T-cell (primary cell): ENCODE results near the gene FOXL1. TPM values are rescaled to one million over a fixed set of nuclear protein-coding genes. Genes with fewer than 3 reads are reported as not detected.

Experiments
- ATAC-seq, 4 experiments: fragments of 200-7000 bp in 3 of 4; fragments of 150-1000 bp in 1 of 4; cut with Tn5 transposase; replicated peaks in 1 of 4; 1 replicate in 3 of 4; 2 replicates in 1 of 4; pipeline ENCODE4 v1.10.0; 2021; ENCODE audit warnings: moderate library complexity in 3 of 4, mild to moderate bottlenecking in 2 of 4, moderate number of reproducible peaks in 1 of 4
- CTCF ChIA-PET, 2 donors: fragments of 300-600 bp; sonication (Branson Sonifier 250); formaldehyde crosslinking; loops; one replicate each; lab custom pipeline; 2022; ENCODE audit warnings: antibody characterized with exemption in 2 of 2; lab: Charles Lee
- POLR2A ChIA-PET, 2 donors: fragments of 300-600 bp; sonication (Branson Sonifier 250); formaldehyde crosslinking; loops; one replicate each; lab custom pipeline; 2022; ENCODE audit warnings: antibody characterized with exemption in 2 of 2; lab: Charles Lee
- DNase-seq, 35 experiments: peaks; one replicate each; pipeline versions ENCODE4 v3.0.0 to v3.0.0-alpha.2; 2013 to 2023
- H3K27ac ChIP-seq: one replicate; pipeline ENCODE4 v1.5.1; 2013; ENCODE audit warnings: low read length
- H3K27me3 ChIP-seq, 2 experiments: replicated peaks in 1 of 2; 1 replicate in 1 of 2; 2 replicates in 1 of 2; pipeline versions ENCODE4 v1.6.1 to v1.7.0; 2013; ENCODE audit warnings: low read length in 1 of 2, mixed read lengths in 1 of 2; ENCODE audit not compliant: control insufficient read depth in 2 of 2, insufficient read depth in 2 of 2; ENCODE audit errors: extremely low read depth in 1 of 2
- H3K36me3 ChIP-seq, 2 donors: 1 replicate in 1 of 2; 2 replicates in 1 of 2; pipeline versions ENCODE4 v1.6.1 to v1.7.0; 2013; ENCODE audit warnings: low read length in 1 of 2; ENCODE audit not compliant: control insufficient read depth in 2 of 2, insufficient read depth in 1 of 2; ENCODE audit errors: extremely low read depth in 1 of 2
- H3K4me1 ChIP-seq, 2 experiments: 1 replicate in 1 of 2; 2 replicates in 1 of 2; pipeline versions ENCODE4 v1.6.1 to v1.7.0; 2013; ENCODE audit warnings: low read length in 2 of 2, mixed read lengths in 1 of 2; ENCODE audit not compliant: insufficient read depth in 2 of 2, control insufficient read depth in 1 of 2; ENCODE audit errors: extremely low read depth in 1 of 2
- H3K4me3 ChIP-seq, 2 donors: 1 replicate in 1 of 2; 2 replicates in 1 of 2; pipeline versions ENCODE4 v1.5.1 to v1.7.0; 2013; ENCODE audit warnings: mild to moderate bottlenecking in 2 of 2, low read length in 1 of 2, moderate library complexity in 1 of 2; ENCODE audit not compliant: control insufficient read depth in 1 of 2; ENCODE audit errors: extremely low read depth in 1 of 2
- H3K9me3 ChIP-seq: 2 replicates; pipeline ENCODE4 v1.7.0; 2013
- H3K27ac Mint-ChIP-seq, 2 donors: one replicate each; pipeline ENCODE4 v1.8.0; 2020 to 2021; ENCODE audit warnings: mild to moderate bottlenecking in 2 of 2, mixed read lengths in 2 of 2
- H3K27me3 Mint-ChIP-seq, 2 donors: one replicate each; pipeline ENCODE4 v1.8.0; 2021 to 2022; ENCODE audit warnings: mixed read lengths in 2 of 2
- H3K36me3 Mint-ChIP-seq: one replicate; pipeline ENCODE4 v1.8.0; 2021; ENCODE audit warnings: mixed read lengths
- H3K4me1 Mint-ChIP-seq, 3 donors: one replicate each; pipeline ENCODE4 v1.8.0; 2020 to 2022; ENCODE audit warnings: mixed read lengths in 3 of 3, mild to moderate bottlenecking in 1 of 3
- H3K4me3 Mint-ChIP-seq, 3 donors: one replicate each; pipeline ENCODE4 v1.8.0; 2020 to 2022; ENCODE audit warnings: mild to moderate bottlenecking in 3 of 3, mixed read lengths in 3 of 3, moderate library complexity in 3 of 3
- H3K9me3 Mint-ChIP-seq, 3 donors: one replicate each; pipeline ENCODE4 v1.8.0; 2020 to 2022; ENCODE audit warnings: mixed read lengths in 3 of 3
- WGBS: methylation state at CpG from one replicate; pipeline ENCODE4 v1.1.5; 2013; ENCODE audit warnings: missing lambda C conversion rate; ENCODE audit not compliant: insufficient coverage; 5-methylcytosine and 5-hydroxymethylcytosine counted together
- total RNA-seq, 35 experiments: library from RNA in 6 of 35; stranded (reverse) in 6 of 35; fragments of 120-200 nt in 1 of 35; gene quantifications; one replicate each; pipeline versions ENCODE4 v1.2.1 to v1.2.4 and lab custom pipeline; 2013 to 2026

FOXL1 gene
- total RNA-seq, 5 donors from 2014 or later (not counting 1 experiment from before 2014, with no cell fraction given), result not detected

GRCh38 chr16:86609115-86609514 lies 30.8 kb downstream of the FOXL1 start:
- ChIA-PET POLR2A (no interaction called here), CTCF (no interaction called here)
- no peaks in the 10 kb centered on the region for H3K9me3 Mint-ChIP-seq
- no peak overlapping the region for H3K4me3 Mint-ChIP-seq
- H3K27me3 Mint-ChIP-seq, result peaks cover 13 to 18% of the 10 kb centered on the region in 2 donors
- Histone ChIP-seq H3K9me3 (no peaks in the 10 kb centered on the region), H3K27ac (no peak overlapping the region), H3K4me1 (peaks cover 0 to 8% of the 10 kb centered on the region in 2 experiments), H3K36me3 (no peaks in the 10 kb centered on the region), H3K4me3 (no peak overlapping the region), H3K27me3 (peaks cover 0 to 22% of the 10 kb centered on the region in 2 experiments)
- H3K27ac Mint-ChIP-seq, result no peak overlapping the region
- no peaks in the 10 kb centered on the region for H3K36me3 Mint-ChIP-seq
- DNase-seq, result no peak
- peaks cover 11 to 13% (median 12%) of the 10 kb centered on the region in 3 donors for H3K4me1 Mint-ChIP-seq
- 93% methylated on average over 2 of the region's 6 CpGs for WGBS
- ATAC-seq, result no peak

DNA sequence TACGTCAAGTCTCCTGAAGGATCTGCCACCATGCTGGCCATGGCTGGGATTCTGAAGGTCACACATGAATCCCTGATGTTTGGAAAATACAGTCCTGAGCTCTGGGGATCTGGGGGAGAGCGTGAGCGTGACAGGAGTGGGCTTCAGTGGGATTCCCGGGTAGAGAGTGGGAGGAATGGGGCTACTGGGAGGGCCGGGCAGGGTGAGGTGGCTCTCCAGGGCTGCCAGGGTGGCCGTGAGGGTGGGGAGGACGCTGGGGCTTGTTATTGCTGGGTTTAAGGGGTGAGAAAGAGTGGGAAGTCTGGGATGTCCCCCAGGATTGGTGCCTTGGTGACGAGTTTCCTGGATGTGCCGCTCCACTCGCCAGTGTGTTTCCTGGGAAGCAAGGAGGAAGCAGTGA lies 31.3 kb downstream of the FOXL1 start:
- Histone ChIP-seq H3K27me3 (peaks cover 0 to 18% of the 10 kb centered on the region in 2 experiments), H3K27ac (no peak overlapping the region), H3K4me3 (no peak overlapping the region), H3K4me1 (peaks cover 0 to 3% of the 10 kb centered on the region in 2 experiments), H3K36me3 (no peaks in the 10 kb centered on the region), H3K9me3 (no peaks in the 10 kb centered on the region)
- H3K9me3 Mint-ChIP-seq, result no peaks in the 10 kb centered on the region
- no peaks in the 10 kb centered on the region for H3K36me3 Mint-ChIP-seq
- no peak overlapping the region for H3K27ac Mint-ChIP-seq
- H3K4me3 Mint-ChIP-seq, result no peak overlapping the region
- POLR2A ChIA-PET, result no interaction called here
- peaks cover 10 to 14% of the 10 kb centered on the region in 2 donors for H3K27me3 Mint-ChIP-seq
- WGBS, result 67% methylated on average over 7 of the region's 10 CpGs
- no peak for DNase-seq
- no peak for ATAC-seq
- H3K4me1 Mint-ChIP-seq, result peaks cover 5 to 9% (median 7%) of the 10 kb centered on the region in 3 donors
- CTCF ChIA-PET, result no interaction called here

- CTCF ChIA-PET, result no interaction called here
- Mint-ChIP-seq H3K9me3 (no peaks in the 10 kb centered on the region), H3K27ac (no peak overlapping the region), H3K36me3 (no peaks in the 10 kb centered on the region), H3K4me1 (no peaks in the 10 kb centered on the region), H3K4me3 (no peak overlapping the region), H3K27me3 (peaks cover 10 to 12% of the 10 kb centered on the region in 2 donors)
- no peak for DNase-seq
- Histone ChIP-seq H3K27me3 (peaks cover 0 to 21% of the 10 kb centered on the region in 2 experiments), H3K36me3 (no peaks in the 10 kb centered on the region), H3K4me3 (no peak overlapping the region), H3K27ac (no peak overlapping the region), H3K4me1 (no peaks in the 10 kb centered on the region), H3K9me3 (no peaks in the 10 kb centered on the region)
- no peak for ATAC-seq
- WGBS, result 69% methylated on average over 14 of the region's 18 CpGs
- POLR2A ChIA-PET, result no interaction called here
These were observed 32.6 kb downstream of the FOXL1 start for GRCh38 chr16:86610779-86611524.

- Histone ChIP-seq H3K4me1 (no peaks in the 10 kb centered on the region), H3K9me3 (no peaks in the 10 kb centered on the region), H3K36me3 (no peaks in the 10 kb centered on the region), H3K27ac (no peak overlapping the region), H3K27me3 (peaks cover 0 to 21% of the 10 kb centered on the region in 2 experiments), H3K4me3 (no peak overlapping the region)
- Mint-ChIP-seq H3K36me3 (no peaks in the 10 kb centered on the region), H3K27ac (no peak overlapping the region), H3K9me3 (no peaks in the 10 kb centered on the region), H3K27me3 (peaks cover 10 to 12% of the 10 kb centered on the region in 2 donors), H3K4me3 (no peak overlapping the region), H3K4me1 (no peaks in the 10 kb centered on the region)
- CTCF ChIA-PET, result no interaction called here
- POLR2A ChIA-PET, result no interaction called here
- ATAC-seq, result no peak
- no peak for DNase-seq
- 87% methylated on average over 5 of the region's 7 CpGs for WGBS
These were observed 33.1 kb downstream of the FOXL1 start for GRCh38 chr16:86611525-86611855.

DNA sequence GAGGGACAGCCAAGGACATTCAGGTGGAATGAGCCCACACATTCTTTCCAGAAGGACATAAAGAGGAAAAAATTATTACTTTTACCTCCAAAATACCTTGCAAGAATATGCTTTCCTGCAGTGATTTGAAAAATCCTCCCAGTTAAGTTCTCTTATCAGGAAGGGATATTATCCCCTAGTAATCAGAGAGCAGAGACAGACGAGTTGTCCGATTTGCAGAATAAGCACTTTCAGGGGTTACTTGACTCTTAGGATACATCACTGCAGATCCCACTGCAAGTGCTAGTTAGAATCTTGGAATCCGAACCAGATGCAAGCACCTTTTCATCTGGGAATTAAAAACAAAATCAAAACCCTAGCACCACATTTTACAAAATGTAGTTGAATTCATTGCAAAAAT lies 33.6 kb downstream of the FOXL1 start:
- no peaks in the 10 kb centered on the region for H3K4me1 ChIP-seq
- no peaks in the 10 kb centered on the region for H3K36me3 ChIP-seq
- ATAC-seq, result no peak
- Mint-ChIP-seq H3K4me1 (no peaks in the 10 kb centered on the region), H3K4me3 (no peak overlapping the region), H3K9me3 (no peaks in the 10 kb centered on the region), H3K36me3 (no peaks in the 10 kb centered on the region), H3K27me3 (peaks cover 10 to 12% of the 10 kb centered on the region in 2 donors), H3K27ac (no peak overlapping the region)
- H3K27me3 ChIP-seq, result peaks cover 0 to 21% of the 10 kb centered on the region in 2 experiments
- no peak overlapping the region for H3K27ac ChIP-seq
- no CpG with 5 or more reads among the region's 3 CpGs for WGBS
- H3K4me3 ChIP-seq, result no peak overlapping the region
- no peak for DNase-seq
- H3K9me3 ChIP-seq, result no peaks in the 10 kb centered on the region
- ChIA-PET POLR2A (no interaction called here), CTCF (no interaction called here)

- peaks cover 7 to 10% of the 10 kb centered on the region in 2 donors for H3K27me3 Mint-ChIP-seq
- no peak overlapping the region for H3K27ac Mint-ChIP-seq
- Histone ChIP-seq H3K27ac (no peak overlapping the region), H3K27me3 (peaks cover 0 to 27% of the 10 kb centered on the region in 2 experiments), H3K9me3 (no peaks in the 10 kb centered on the region), H3K4me1 (no peaks in the 10 kb centered on the region), H3K4me3 (no peak overlapping the region), H3K36me3 (no peaks in the 10 kb centered on the region)
- no peak for DNase-seq
- no peak for ATAC-seq
- ChIA-PET POLR2A (no interaction called here), CTCF (no interaction called here)
- no peaks in the 10 kb centered on the region for H3K36me3 Mint-ChIP-seq
- no peak overlapping the region for H3K4me3 Mint-ChIP-seq
- 100% methylated on average over 2 of the region's 5 CpGs for WGBS
- H3K4me1 Mint-ChIP-seq, result no peaks in the 10 kb centered on the region
- no peaks in the 10 kb centered on the region for H3K9me3 Mint-ChIP-seq
These were observed 36.4 kb downstream of the FOXL1 start for GRCh38 chr16:86614699-86615098.
